HK-2 (cell line): ENCODE results near the gene TEX264.

Experiments
- DNase-seq: peaks from one replicate; pipeline ENCODE4 v3.0.0-alpha.2; 2018; ENCODE audit not compliant: unreplicated experiment

The TEX264 gene

DNA sequence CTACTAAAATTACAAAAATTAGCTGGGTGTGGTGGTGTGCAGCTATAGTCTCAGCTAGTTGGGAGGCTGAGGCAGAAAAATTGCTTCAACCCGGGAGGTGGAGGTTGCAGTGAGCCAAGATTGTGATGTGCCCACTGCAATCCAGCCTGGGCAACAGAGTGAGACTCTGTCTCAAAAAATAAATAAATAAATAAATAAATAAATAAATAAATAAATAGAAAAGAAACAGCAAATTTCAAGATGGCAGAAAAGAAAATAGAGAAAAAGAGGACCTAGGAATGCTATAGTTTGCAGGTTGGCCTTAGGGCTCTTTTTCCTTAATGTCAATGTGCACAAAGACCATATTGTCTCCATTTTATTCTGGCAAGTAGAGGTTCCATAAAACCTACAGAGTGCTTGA lies 79.8 kb downstream of the TEX264 start:
- DNase-seq, result no peak

DNA sequence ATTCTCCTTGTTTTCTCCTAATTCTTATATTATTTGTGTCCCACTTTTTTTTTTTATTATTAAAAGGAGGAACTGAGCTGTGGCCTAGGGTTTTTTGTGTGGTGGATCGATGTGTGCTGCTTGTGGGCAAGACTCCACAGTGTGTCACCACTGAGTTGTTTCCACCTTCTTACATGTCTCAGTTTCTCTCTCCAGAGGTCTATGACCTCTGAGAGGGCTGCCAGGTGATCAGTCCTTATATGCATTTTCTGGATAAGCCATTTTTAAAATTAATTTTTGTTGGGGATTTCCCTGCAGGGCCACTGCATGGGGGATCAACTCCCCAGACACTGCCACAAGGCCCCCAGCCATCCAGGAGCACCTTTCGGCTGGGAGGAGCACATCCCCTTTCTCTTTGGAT lies 80.2 kb downstream of the TEX264 start:
- DNase-seq, result no peak
